HFF-Myc (cell line): ENCODE results near the gene MFSD6.
"Not testable (repeated sequence)": the region's sequence is repeated elsewhere in the genome, so short reads cannot be mapped to it uniquely, and the experiment has no call there.

Experiments used
- DNase-seq: peaks from one replicate; pipeline ENCODE4 v3.0.0-alpha.2; 2011; ENCODE audit warnings: low read depth; ENCODE audit errors: extremely low read depth
- H3K4me3 ChIP-seq: replicated peaks from 2 replicates; pipeline ENCODE4 v1.5.1; 2011; ENCODE audit warnings: low read depth, mild to moderate bottlenecking, control low read depth, low read length
- TF ChIP-seq, protein P1 (sequence below): IDR thresholded peaks from 2 replicates; pipeline ENCODE4 v1.5.1; 2012; ENCODE audit warnings: mild to moderate bottlenecking, low read depth, low read length, control low read depth; ENCODE audit errors: missing control alignments

Gene MFSD6

DNA sequence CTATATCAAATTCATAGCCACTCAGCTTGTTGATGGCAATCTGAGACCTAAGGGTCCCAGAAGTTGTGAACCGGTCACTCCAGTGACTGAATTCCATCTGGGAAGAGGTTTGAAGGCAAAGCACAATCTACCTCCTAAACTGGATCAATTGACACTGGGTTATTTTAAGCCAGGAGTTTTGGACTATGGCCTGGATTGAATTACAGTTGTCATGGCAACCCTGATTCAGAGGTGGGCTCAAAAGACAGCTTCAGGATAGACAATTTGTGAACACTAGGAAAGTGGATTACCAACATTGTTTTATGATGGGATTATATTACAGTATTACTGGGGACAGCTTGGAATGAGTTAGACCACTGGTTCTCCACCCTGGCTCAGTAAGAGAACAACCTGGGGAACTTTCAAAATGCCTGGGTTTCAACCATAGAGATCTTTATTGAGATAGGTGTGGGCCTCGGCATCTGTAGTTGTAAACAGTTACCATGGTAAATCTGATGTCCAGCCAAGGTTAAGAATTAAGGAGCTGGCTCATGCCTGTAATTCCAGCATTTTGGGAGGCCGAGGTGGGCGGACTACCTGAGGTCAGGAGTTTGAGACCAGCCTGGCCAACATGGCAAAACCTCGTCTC is 58.8 kb downstream of the MFSD6 start:
- DNase-seq, result peak; percentile 61
- TF ChIP-seq, protein P1, sequence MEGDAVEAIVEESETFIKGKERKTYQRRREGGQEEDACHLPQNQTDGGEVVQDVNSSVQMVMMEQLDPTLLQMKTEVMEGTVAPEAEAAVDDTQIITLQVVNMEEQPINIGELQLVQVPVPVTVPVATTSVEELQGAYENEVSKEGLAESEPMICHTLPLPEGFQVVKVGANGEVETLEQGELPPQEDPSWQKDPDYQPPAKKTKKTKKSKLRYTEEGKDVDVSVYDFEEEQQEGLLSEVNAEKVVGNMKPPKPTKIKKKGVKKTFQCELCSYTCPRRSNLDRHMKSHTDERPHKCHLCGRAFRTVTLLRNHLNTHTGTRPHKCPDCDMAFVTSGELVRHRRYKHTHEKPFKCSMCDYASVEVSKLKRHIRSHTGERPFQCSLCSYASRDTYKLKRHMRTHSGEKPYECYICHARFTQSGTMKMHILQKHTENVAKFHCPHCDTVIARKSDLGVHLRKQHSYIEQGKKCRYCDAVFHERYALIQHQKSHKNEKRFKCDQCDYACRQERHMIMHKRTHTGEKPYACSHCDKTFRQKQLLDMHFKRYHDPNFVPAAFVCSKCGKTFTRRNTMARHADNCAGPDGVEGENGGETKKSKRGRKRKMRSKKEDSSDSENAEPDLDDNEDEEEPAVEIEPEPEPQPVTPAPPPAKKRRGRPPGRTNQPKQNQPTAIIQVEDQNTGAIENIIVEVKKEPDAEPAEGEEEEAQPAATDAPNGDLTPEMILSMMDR, result no peak
- H3K4me3 ChIP-seq, result no peak overlapping the region

GRCh38 chr2:190467575-190468083 is 59.5 kb downstream of the MFSD6 start:
- no peak overlapping the region for H3K4me3 ChIP-seq
- no peak for DNase-seq
- TF ChIP-seq, protein P1, result no peak

DNA sequence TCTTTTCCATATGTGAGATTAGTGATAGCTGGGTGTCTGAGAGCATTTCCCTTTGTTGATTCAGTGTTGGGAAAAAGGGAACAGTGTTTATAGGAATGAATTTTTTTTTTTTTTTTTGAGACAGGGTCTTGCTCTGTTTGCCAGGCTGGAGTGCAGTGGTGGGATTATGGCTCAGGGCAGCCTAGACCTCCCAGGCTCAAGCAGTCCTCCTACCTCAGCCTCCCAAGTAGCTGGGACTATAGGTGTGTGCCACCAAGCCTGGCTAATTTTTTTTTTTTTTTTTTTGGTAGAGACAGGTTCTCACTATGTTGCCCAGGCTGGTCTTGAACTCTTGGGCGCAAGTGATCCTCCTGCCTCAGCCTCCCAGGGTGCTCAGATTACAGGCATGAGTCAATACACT is 60.2 kb downstream of the MFSD6 start:
- H3K4me3 ChIP-seq, DNase-seq: not testable (repeated sequence)

GRCh38 chr2:190468814-190469569 is 60.8 kb downstream of the MFSD6 start:
- peak; percentile 99 for DNase-seq
- TF ChIP-seq, protein P1, result no peak
- no peak overlapping the region for H3K4me3 ChIP-seq

DNA sequence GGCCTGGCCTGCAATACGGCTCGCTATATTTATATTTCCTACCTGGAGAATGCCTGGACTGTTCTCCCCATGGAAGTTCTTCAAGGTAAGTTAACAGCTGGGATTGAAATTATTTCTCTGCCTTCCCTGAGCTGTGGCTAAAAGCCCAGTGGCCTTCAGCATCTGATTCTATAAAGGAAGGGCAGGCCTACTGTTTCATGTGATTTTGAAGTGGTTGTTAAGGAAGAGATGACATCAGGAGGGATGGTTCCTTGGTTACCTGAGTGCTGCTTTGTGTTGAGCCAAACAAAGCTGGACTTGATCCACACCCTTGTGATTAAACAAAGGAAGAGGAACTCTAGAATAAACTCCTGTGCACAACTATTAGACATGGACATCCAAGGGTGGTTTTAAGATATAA is 61.6 kb downstream of the MFSD6 start:
- peak; percentile 69 for DNase-seq
- TF ChIP-seq, protein P1, result no peak
- no peak overlapping the region for H3K4me3 ChIP-seq

GRCh38 chr2:190470256-190470826 is 62.2 kb downstream of the MFSD6 start:
- no peak for DNase-seq
- TF ChIP-seq, protein P1, result no peak
- H3K4me3 ChIP-seq, result no peak overlapping the region
